Stomach smooth muscle (tissue), 2 donors: ENCODE data around the gene INSIG2.

Experiments used
- H3K27ac ChIP-seq: one replicate; pipeline ENCODE4 v1.7.0; 2013; ENCODE audit warnings: mild to moderate bottlenecking, low read length, inconsistent platforms
- H3K27me3 ChIP-seq, 2 donors: one replicate each; pipeline ENCODE4 v1.7.0; 2013; ENCODE audit warnings: low read length in 2 of 2; ENCODE audit not compliant: insufficient read depth in 2 of 2, control insufficient read depth in 1 of 2
- H3K36me3 ChIP-seq, 2 donors: one replicate each; pipeline ENCODE4 v1.7.0; 2013; ENCODE audit warnings: low read length in 2 of 2; ENCODE audit not compliant: control insufficient read depth in 2 of 2, insufficient read depth in 2 of 2
- H3K4me1 ChIP-seq: one replicate; pipeline ENCODE4 v1.7.0; 2013; ENCODE audit warnings: low read length; ENCODE audit not compliant: control insufficient read depth, insufficient read depth
- H3K4me3 ChIP-seq, 2 donors: one replicate each; pipeline ENCODE4 v1.7.0; 2013; ENCODE audit warnings: low read length in 2 of 2
- H3K9ac ChIP-seq, 2 donors: one replicate each; pipeline ENCODE4 v1.7.0; 2013; ENCODE audit warnings: low read length in 2 of 2, mild to moderate bottlenecking in 1 of 2
- H3K9me3 ChIP-seq, 2 donors: one replicate each; pipeline ENCODE4 v1.7.0; 2013; ENCODE audit warnings: low read length in 2 of 2; ENCODE audit not compliant: control insufficient read depth in 2 of 2
- donor health status: healthy.
- donor health status: Pancreatic carcinoma.

Gene INSIG2

DNA sequence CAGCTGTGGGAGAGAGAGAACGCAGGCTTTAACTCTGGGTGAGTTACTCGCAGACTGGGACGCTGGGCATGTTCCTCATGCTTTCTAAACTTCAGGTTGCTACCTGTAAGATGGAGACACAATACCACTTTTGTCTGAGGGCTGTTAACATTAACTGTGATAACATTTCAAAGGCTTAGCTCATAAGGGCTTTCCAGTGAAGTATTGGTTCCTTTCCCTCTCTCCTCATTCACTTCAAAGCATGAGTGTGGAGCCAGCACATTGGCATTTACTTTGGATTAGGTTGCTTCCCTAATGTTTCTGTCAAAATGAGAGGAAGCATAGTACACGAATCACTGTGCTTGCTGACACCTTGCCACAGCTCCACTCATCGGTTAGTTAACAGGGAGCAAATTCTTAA lies 30.2 kb downstream of the INSIG2 start:
- Histone ChIP-seq H3K27me3 (no peaks in the 10 kb centered on the region), H3K36me3 (no peaks in the 10 kb centered on the region), H3K9me3 (no peaks in the 10 kb centered on the region), H3K9ac (no peak overlapping the region), H3K27ac (no peak overlapping the region), H3K4me3 (no peak overlapping the region), H3K4me1 (no peaks in the 10 kb centered on the region)

DNA sequence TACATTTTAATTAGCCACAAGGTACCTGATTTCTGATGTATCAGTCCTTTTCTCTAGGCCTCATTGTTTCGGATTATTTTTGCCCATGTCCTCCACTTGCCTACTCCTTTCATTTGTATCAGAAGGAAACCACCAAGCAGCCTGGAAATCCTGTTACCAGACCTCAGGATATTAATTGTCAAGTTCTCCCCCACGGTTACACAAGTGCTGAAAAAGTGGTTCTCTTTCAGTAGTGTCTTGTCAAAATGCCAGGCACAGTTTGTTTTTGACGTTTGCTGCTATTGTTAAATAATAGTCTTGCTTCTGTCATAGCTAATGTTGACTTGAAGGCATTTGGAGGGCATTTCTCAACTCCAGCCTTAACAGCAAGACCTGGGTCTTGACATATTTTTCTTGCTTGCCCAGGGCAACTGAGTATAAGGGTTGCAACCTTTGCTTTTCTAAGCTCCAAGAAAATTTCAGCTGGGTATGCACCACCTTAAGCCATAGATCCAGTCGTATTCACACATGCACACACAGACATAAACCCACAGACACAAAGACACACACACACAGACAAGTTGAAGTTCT lies 31.0 kb downstream of the INSIG2 start:
- no peaks in the 10 kb centered on the region for H3K9me3 ChIP-seq
- H3K36me3 ChIP-seq = no peaks in the 10 kb centered on the region
- no peak overlapping the region for H3K9ac ChIP-seq
- H3K27ac ChIP-seq = no peak overlapping the region
- H3K4me3 ChIP-seq = no peak overlapping the region
- peaks cover 5% of the 10 kb centered on the region for H3K4me1 ChIP-seq
- H3K27me3 ChIP-seq = no peaks in the 10 kb centered on the region

GRCh38 chr2:118119761-118120400 lies 31.6 kb downstream of the INSIG2 start:
- no peaks in the 10 kb centered on the region for H3K9me3 ChIP-seq
- no peak overlapping the region for H3K27ac ChIP-seq
- no peaks in the 10 kb centered on the region for H3K36me3 ChIP-seq
- no peak overlapping the region for H3K4me3 ChIP-seq
- no peaks in the 10 kb centered on the region for H3K27me3 ChIP-seq
- H3K9ac ChIP-seq = no peak overlapping the region
- H3K4me1 ChIP-seq = peaks cover 8% of the 10 kb centered on the region

GRCh38 chr2:118120401-118120780 lies 32.1 kb downstream of the INSIG2 start:
- no peaks in the 10 kb centered on the region for H3K9me3 ChIP-seq
- no peaks in the 10 kb centered on the region for H3K36me3 ChIP-seq
- no peak overlapping the region for H3K4me3 ChIP-seq
- no peak overlapping the region for H3K9ac ChIP-seq
- H3K4me1 ChIP-seq = peaks cover 8% of the 10 kb centered on the region
- H3K27me3 ChIP-seq = no peaks in the 10 kb centered on the region
- H3K27ac ChIP-seq = no peak overlapping the region

DNA sequence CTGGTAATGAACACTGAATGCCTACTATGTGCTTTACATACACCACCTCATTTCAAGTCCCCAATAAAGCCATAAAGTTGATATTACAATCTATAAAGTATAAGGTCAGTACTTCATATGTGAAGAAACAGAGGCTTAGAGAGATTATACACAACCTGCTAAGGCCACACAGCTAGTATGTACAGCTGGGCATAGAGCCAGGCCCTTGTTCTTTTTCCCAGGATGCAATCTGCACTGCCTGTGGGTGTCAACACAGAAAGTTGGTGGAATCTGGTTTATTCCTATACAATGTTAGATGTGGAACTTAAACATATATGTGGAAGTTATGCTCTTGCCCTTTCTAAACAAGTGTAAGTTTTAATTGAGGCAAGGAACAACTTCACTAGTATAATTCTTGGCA lies 32.8 kb downstream of the INSIG2 start:
- H3K9ac ChIP-seq = no peak overlapping the region
- H3K36me3 ChIP-seq = no peaks in the 10 kb centered on the region

GRCh38 chr2:118121986-118122524 lies 33.8 kb downstream of the INSIG2 start:
- Histone ChIP-seq H3K9me3 (no peaks in the 10 kb centered on the region), H3K27me3 (no peaks in the 10 kb centered on the region), H3K4me3 (no peak overlapping the region), H3K27ac (no peak overlapping the region), H3K9ac (no peak overlapping the region), H3K36me3 (no peaks in the 10 kb centered on the region), H3K4me1 (peaks cover 8% of the 10 kb centered on the region)

More for the DNA sequence above, 32.8 kb downstream of the INSIG2 start:
- Histone ChIP-seq H3K27ac (no peak overlapping the region), H3K4me3 (no peak overlapping the region), H3K4me1 (peaks cover 8% of the 10 kb centered on the region), H3K9me3 (no peaks in the 10 kb centered on the region), H3K27me3 (no peaks in the 10 kb centered on the region)

- no peak overlapping the region for H3K27ac ChIP-seq
These were observed 34.5 kb downstream of the INSIG2 start for GRCh38 chr2:118122594-118123281.

DNA sequence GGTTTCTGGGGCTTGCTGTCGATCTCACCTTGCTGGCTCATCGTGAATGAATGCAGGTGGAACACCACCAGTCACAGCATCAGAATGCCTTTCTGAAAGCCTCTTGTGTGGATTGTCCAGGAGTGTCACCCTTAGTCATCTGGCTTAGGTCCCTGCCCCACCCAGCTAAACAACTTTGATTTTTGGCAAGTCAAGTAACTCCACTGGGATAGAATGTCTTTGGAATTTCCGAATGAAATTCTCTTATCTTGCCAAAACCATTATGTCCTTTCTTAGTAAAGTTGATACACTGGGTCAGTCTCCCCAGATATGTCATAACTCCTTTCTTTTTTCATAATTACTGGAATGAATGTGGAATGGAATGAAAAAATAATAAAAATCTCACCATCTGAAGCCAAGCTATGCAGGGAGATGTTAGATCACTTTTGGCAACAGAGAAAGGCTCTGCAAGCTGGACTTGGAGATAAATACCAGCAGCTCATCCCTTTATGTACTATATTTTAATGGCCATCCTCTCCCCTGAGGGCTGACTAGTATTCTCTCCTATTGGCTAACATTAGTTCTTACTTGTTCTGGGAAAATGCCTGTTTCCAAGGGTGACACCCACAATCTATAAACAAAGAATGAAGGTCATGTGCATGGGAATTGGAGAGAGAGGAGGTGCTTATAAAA lies 35.4 kb downstream of the INSIG2 start:
- Histone ChIP-seq H3K4me3 (no peak overlapping the region), H3K4me1 (peaks cover 8% of the 10 kb centered on the region), H3K27ac (no peak overlapping the region), H3K36me3 (no peaks in the 10 kb centered on the region), H3K9me3 (no peaks in the 10 kb centered on the region), H3K9ac (no peak overlapping the region), H3K27me3 (no peaks in the 10 kb centered on the region)

More at GRCh38 chr2:118122594-118123281, 34.5 kb downstream of the INSIG2 start:
- no peaks in the 10 kb centered on the region for H3K27me3 ChIP-seq
- no peak overlapping the region for H3K9ac ChIP-seq
- no peak overlapping the region for H3K4me3 ChIP-seq
- H3K4me1 ChIP-seq = peaks cover 8% of the 10 kb centered on the region
- no peaks in the 10 kb centered on the region for H3K9me3 ChIP-seq
- H3K36me3 ChIP-seq = no peaks in the 10 kb centered on the region

DNA sequence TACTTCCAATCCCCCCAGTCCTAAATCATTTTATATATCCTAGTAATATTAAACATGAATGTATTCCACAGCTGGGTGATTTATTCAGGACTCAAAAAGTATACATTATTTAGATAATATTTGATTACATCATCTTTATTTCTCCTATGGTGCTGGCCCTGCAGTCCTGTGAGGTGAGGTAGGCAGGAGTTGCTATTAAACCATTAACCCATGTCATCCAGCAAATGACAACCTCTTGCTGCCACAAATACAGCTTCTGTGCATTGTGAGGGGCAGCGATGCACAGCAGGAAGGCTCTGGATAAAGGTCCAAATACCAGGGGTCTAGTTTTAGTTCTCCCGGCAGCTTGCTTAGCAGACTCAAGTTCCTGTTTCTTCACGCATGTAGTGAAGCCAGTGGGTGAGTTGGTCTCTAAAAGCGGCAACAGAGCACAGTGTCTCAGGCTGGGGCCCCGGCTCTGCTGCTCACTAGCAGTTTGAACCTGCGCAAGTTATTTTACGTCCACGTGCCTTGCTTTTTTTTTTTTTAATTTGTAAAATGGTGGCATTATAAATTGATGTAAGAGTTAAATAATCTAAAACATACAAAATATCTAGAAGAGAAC lies 36.1 kb downstream of the INSIG2 start:
- no peak overlapping the region for H3K9ac ChIP-seq
- H3K9me3 ChIP-seq = no peaks in the 10 kb centered on the region
- H3K27me3 ChIP-seq = no peaks in the 10 kb centered on the region
- H3K27ac ChIP-seq = no peak overlapping the region
- no peak overlapping the region for H3K4me3 ChIP-seq
- H3K36me3 ChIP-seq = no peaks in the 10 kb centered on the region
- peaks cover 8% of the 10 kb centered on the region for H3K4me1 ChIP-seq

GRCh38 chr2:118127250-118127649 lies 39.0 kb downstream of the INSIG2 start:
- Histone ChIP-seq H3K27me3 (peaks cover 0 to 3% of the 10 kb centered on the region in 2 donors), H3K36me3 (no peaks in the 10 kb centered on the region), H3K9me3 (no peaks in the 10 kb centered on the region), H3K27ac (no peak overlapping the region), H3K9ac (no peak overlapping the region), H3K4me1 (peaks cover 8% of the 10 kb centered on the region), H3K4me3 (no peak overlapping the region)
